Mucosa of descending colon (tissue), 3 donors: ENCODE data around the gene ALDH6A1. TPM values are rescaled to one million over a fixed set of nuclear protein-coding genes. Genes with fewer than 3 reads are reported as not detected.

Source experiments
- ATAC-seq: fragments of 200-7000 bp; cut with Tn5 transposase; one replicate; pipeline ENCODE4 v1.9.1; 2020; ENCODE audit warnings: mild to moderate bottlenecking, moderate library complexity
- DNase-seq, 3 donors: peaks; one replicate each; pipeline ENCODE4 v3.0.0-alpha.2; 2020
- H3K36me3 ChIP-seq: fragments of 200-600 bp; one replicate; pipeline ENCODE4 v1.8.0; 2021; ENCODE audit warnings: low read depth, mild to moderate bottlenecking
- H3K4me1 ChIP-seq: fragments of 200-600 bp; one replicate; pipeline ENCODE4 v1.8.0; 2021; ENCODE audit warnings: low read depth, mild to moderate bottlenecking
- H3K4me3 ChIP-seq: fragments of 200-600 bp; one replicate; pipeline ENCODE4 v1.8.0; 2021; ENCODE audit warnings: mild to moderate bottlenecking
- H3K9me3 ChIP-seq: fragments of 200-600 bp; one replicate; pipeline ENCODE4 v1.8.0; 2021; ENCODE audit warnings: mild to moderate bottlenecking
- intact Hi-C, 2 donors: fragments of 100-400 bp; cut with DNase I in 1 of 2; cut with micrococcal nuclease in 1 of 2; formaldehyde crosslinking; loops; one replicate each; pipeline versions ENCODE4 v1.11.0 to v1.11.1; 2022; cut with DNase I, micrococcal nuclease
- total RNA-seq, 3 donors: library from RNA; stranded (reverse); fragmentation: NEBNext Ultra II Directional in 2 of 3; extraction: Animal tissue kit (Norgen Biotek cat#: 25700) in 2 of 3; gene quantifications; one replicate each; pipeline versions ENCODE4 v1.2.1 to v1.2.4, GENCODE V29; 2021 to 2023
- TF ChIP-seq, protein P1 (sequence below): fragments of 200-600 bp; IDR thresholded peaks from one replicate; pipeline ENCODE4 v1.8.0; 2022; ENCODE audit warnings: antibody characterized with exemption, mild to moderate bottlenecking
- donor health status: DM: no; HTN: no; CAD: no; lungs with moderate emphysema.
- donor health status: DM: no; HTN: no; CAD: no.
- donor health status: DM: no; HTN: yes; CAD: no.

ALDH6A1 gene
- total RNA-seq, 3 donors from 2014 or later = 26.7 to 42.1 (median 32.6) TPM

GRCh38 chr14:74083161-74083560, 1.1 kb downstream of the ALDH6A1 start:
- ATAC-seq (no peak), DNase-seq (no peak)
- peaks cover 7% of the 10 kb centered on the region for H3K4me1 ChIP-seq

GRCh38 chr14:74081491-74081890, 2.8 kb downstream of the ALDH6A1 start:
- intact Hi-C loops = no loop called here
- ATAC-seq (no peak), DNase-seq (no peak)
- Histone ChIP-seq H3K36me3 (no peaks in the 10 kb centered on the region), H3K4me1 (peaks cover 7% of the 10 kb centered on the region), H3K9me3 (no peaks in the 10 kb centered on the region), H3K4me3 (no peak overlapping the region)
- TF ChIP-seq, protein P1, sequence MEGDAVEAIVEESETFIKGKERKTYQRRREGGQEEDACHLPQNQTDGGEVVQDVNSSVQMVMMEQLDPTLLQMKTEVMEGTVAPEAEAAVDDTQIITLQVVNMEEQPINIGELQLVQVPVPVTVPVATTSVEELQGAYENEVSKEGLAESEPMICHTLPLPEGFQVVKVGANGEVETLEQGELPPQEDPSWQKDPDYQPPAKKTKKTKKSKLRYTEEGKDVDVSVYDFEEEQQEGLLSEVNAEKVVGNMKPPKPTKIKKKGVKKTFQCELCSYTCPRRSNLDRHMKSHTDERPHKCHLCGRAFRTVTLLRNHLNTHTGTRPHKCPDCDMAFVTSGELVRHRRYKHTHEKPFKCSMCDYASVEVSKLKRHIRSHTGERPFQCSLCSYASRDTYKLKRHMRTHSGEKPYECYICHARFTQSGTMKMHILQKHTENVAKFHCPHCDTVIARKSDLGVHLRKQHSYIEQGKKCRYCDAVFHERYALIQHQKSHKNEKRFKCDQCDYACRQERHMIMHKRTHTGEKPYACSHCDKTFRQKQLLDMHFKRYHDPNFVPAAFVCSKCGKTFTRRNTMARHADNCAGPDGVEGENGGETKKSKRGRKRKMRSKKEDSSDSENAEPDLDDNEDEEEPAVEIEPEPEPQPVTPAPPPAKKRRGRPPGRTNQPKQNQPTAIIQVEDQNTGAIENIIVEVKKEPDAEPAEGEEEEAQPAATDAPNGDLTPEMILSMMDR = no peak

More at GRCh38 chr14:74083161-74083560, 1.1 kb downstream of the ALDH6A1 start:
- Histone ChIP-seq H3K4me3 (no peak overlapping the region), H3K36me3 (no peaks in the 10 kb centered on the region), H3K9me3 (no peaks in the 10 kb centered on the region)
- intact Hi-C loops = no loop called here
- TF ChIP-seq, protein P1 = no peak

GRCh38 chr14:74080820-74081460, 3.3 kb downstream of the ALDH6A1 start:
- TF ChIP-seq, protein P1 = no peak
- no peaks in the 10 kb centered on the region for H3K9me3 ChIP-seq
- H3K36me3 ChIP-seq = no peaks in the 10 kb centered on the region
- H3K4me1 ChIP-seq = peaks cover 2% of the 10 kb centered on the region
- DNase-seq (no peak), ATAC-seq (no peak)
- intact Hi-C loops = no loop called here
- no peak overlapping the region for H3K4me3 ChIP-seq

DNA sequence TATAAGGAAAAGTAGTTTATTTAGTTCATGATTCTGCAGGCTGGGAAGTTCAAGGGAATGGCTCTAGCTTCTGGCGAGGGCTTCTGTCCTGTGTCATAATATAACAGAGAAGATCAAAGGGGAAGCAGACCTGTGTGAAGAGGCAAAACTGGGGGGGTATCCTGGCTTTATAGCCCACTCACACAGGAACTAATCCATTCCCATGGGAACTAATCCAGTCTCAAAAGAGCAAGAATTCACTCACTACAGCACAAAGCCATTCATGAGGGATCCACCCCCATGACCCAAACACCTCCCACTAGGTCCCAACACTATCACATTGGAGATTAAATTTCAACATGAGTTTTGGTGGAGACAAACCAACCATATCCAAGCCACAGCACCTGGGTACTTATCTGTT, 6.9 kb downstream of the ALDH6A1 start:
- Histone ChIP-seq H3K4me3 (no peak overlapping the region), H3K4me1 (no peaks in the 10 kb centered on the region), H3K9me3 (no peaks in the 10 kb centered on the region), H3K36me3 (no peaks in the 10 kb centered on the region)
- ATAC-seq (no peak), DNase-seq (no peak)
- intact Hi-C loops = no loop called here
- TF ChIP-seq, protein P1 = no peak

DNA sequence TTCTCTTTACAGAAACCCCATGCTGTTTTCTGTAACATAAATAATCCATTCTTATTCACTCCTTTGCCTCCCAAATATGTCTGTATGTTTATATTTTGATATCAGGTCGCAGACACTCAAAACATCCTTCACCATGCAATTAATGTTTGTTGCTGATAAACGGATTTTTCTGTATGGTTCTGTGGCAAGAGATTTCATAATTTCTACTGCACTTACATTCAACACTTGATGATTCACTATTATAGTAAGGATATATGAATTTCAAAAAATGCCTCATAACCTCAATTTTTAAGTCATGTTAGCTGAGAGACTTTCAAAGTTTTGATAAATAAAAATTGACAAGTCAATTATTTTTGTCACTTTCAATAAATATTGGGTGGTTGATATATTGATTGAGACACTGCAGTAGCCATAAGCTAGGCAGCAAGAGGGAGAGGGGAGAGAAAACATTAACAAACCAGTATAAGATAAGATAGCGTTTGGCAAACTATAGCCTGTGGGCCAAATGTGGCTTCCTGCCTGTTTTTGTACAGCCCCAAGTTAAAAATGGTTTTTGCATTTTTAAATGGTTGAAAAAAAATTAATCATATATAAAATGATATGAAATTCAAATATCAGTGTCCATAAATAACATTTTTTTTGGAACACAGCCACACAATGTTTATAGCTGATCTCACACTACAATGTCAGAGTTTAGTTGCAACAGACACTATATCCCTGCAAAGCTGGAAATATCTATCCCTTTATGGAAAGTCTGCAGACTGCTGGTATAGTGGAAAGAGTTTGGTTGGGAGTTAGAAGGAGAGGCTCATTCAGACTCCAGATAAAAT, 18.3 kb downstream of the ALDH6A1 start:
- DNase-seq (no peak), ATAC-seq (no peak)
- TF ChIP-seq, protein P1 = no peak
- intact Hi-C loops = no loop called here
- H3K4me1 ChIP-seq = no peaks in the 10 kb centered on the region
- H3K4me3 ChIP-seq = no peak overlapping the region
- no peaks in the 10 kb centered on the region for H3K36me3 ChIP-seq
- H3K9me3 ChIP-seq = no peaks in the 10 kb centered on the region
